ENCODE results near the gene ICA1L.

The ICA1L gene

GRCh38 chr2:202780514-202781021, 91.0 kb downstream of the ICA1L start:
- DNase-seq: no peak

GRCh38 chr2:202778217-202778616, 93.3 kb downstream of the ICA1L start:
- peak in 1 of 2 donors; percentile 34 for DNase-seq

- DNase-seq: no peak
These were observed 97.5 kb downstream of the ICA1L start for GRCh38 chr2:202774104-202774503.

- DNase-seq: no peak
These were observed 98.1 kb downstream of the ICA1L start for GRCh38 chr2:202773301-202773973.

- no peak for DNase-seq
These were observed 99.7 kb downstream of the ICA1L start for GRCh38 chr2:202771741-202772460.

- DNase-seq: no peak
These were observed 100.2 kb downstream of the ICA1L start for GRCh38 chr2:202771336-202771735.

GRCh38 chr2:202769201-202769600, 102.4 kb downstream of the ICA1L start:
- no peak for DNase-seq

- no peak for DNase-seq
These were observed 103.3 kb downstream of the ICA1L start for GRCh38 chr2:202768273-202768672.

GRCh38 chr2:202765436-202765835, 106.1 kb downstream of the ICA1L start:
- peak; percentile 93 to 97 for DNase-seq

- DNase-seq: no peak
These were observed 106.6 kb downstream of the ICA1L start for GRCh38 chr2:202764991-202765390.

- peak; percentile 68 to 75 for DNase-seq
These were observed 107.7 kb downstream of the ICA1L start for GRCh38 chr2:202763916-202764315.

- DNase-seq: peak; percentile 72
These were observed 109.0 kb downstream of the ICA1L start for GRCh38 chr2:202762556-202762955.

- no peak for DNase-seq
These were observed 110.7 kb downstream of the ICA1L start for GRCh38 chr2:202760848-202761247.

GRCh38 chr2:202758604-202759003, 113.0 kb downstream of the ICA1L start:
- DNase-seq: no peak

GRCh38 chr2:202758128-202758527, 113.4 kb downstream of the ICA1L start:
- DNase-seq: no peak

GRCh38 chr2:202757339-202757738, 114.2 kb downstream of the ICA1L start:
- no peak for DNase-seq

GRCh38 chr2:202756598-202756997, 115.0 kb downstream of the ICA1L start:
- no peak for DNase-seq

- no peak for DNase-seq
These were observed 116.6 kb downstream of the ICA1L start for GRCh38 chr2:202754936-202755335.

GRCh38 chr2:202752071-202752470, 119.5 kb downstream of the ICA1L start:
- DNase-seq: no peak

GRCh38 chr2:202750763-202751427, 120.7 kb downstream of the ICA1L start:
- no peak for DNase-seq

GRCh38 chr2:202749477-202749876, 122.1 kb downstream of the ICA1L start:
- no peak for DNase-seq

- DNase-seq: no peak
These were observed 128.0 kb downstream of the ICA1L start for GRCh38 chr2:202743613-202744012.

- DNase-seq: no peak
These were observed 134.7 kb downstream of the ICA1L start for GRCh38 chr2:202736826-202737225.

GRCh38 chr2:202726070-202726469, 145.5 kb downstream of the ICA1L start:
- DNase-seq: no peak

Data from inflammatory macrophage (primary cell).